HEK293T (cell line): ENCODE data around the gene BORCS5.
"Not testable (repeated sequence)": the region's sequence is repeated elsewhere in the genome, so short reads cannot be mapped to it uniquely, and the experiment has no call there.

Experiments
- CTCF ChIA-PET: fragments of 350-600 bp; formaldehyde crosslinking; extraction: SDS; loops from one replicate; lab custom pipeline; 2021; ENCODE audit warnings: antibody characterized with exemption, inconsistent platforms; lab: Yijun Ruan, JAX
- POLR2A ChIA-PET: fragments of 350-600 bp; formaldehyde crosslinking; extraction: SDS; loops from one replicate; lab custom pipeline; 2020; ENCODE audit warnings: antibody characterized with exemption, inconsistent platforms; lab: Yijun Ruan, JAX
- DNase-seq: peaks from one replicate; pipeline ENCODE4 v3.0.0; 2012; ENCODE audit warnings: mixed read lengths; ENCODE audit errors: extremely low spot score
- ARNT ChIP-seq: fragments of 450-650 bp; IDR thresholded peaks from 2 replicates; pipeline ENCODE4 v1.6.1; 2017; ENCODE audit warnings: mild to moderate bottlenecking
- BHLHE40 ChIP-seq: fragments of 450-650 bp; IDR thresholded peaks from 2 replicates; pipeline ENCODE4 v1.6.1; 2016; ENCODE audit warnings: mild to moderate bottlenecking, moderate library complexity, borderline replicate concordance
- CTBP1 ChIP-seq: fragments of 450-650 bp; IDR thresholded peaks from 2 replicates; pipeline ENCODE4 v1.6.1; 2016; ENCODE audit warnings: borderline replicate concordance
- ELF4 ChIP-seq: fragments of 450-650 bp; IDR thresholded peaks from 2 replicates; pipeline ENCODE4 v1.6.1; 2017; ENCODE audit warnings: antibody characterized with exemption
- FOXA1 ChIP-seq: fragments of 450-650 bp; IDR thresholded peaks from 2 replicates; pipeline ENCODE4 v1.6.1; 2016; ENCODE audit warnings: mild to moderate bottlenecking
- FOXK2 ChIP-seq: fragments of 450-650 bp; IDR thresholded peaks from 2 replicates; pipeline ENCODE4 v1.6.1; 2016; ENCODE audit warnings: mild to moderate bottlenecking
- FOXM1 ChIP-seq: fragments of 450-650 bp; IDR thresholded peaks from 2 replicates; pipeline ENCODE4 v1.6.1; 2017; ENCODE audit warnings: mild to moderate bottlenecking, borderline replicate concordance
- HDGF ChIP-seq: fragments of 450-650 bp; IDR thresholded peaks from 2 replicates; pipeline ENCODE4 v1.6.1; 2017; ENCODE audit warnings: antibody characterized with exemption, borderline replicate concordance
- L3MBTL2 ChIP-seq: fragments of 450-650 bp; conservative IDR thresholded peaks from 2 replicates; pipeline ENCODE4 v1.6.1; 2016; ENCODE audit warnings: mild to moderate bottlenecking
- LEF1 ChIP-seq: fragments of 450-650 bp; IDR thresholded peaks from 2 replicates; pipeline ENCODE4 v1.6.1; 2017; ENCODE audit warnings: mild to moderate bottlenecking, borderline replicate concordance
- NFRKB ChIP-seq: fragments of 450-650 bp; IDR thresholded peaks from 2 replicates; pipeline ENCODE4 v1.6.1; 2016; ENCODE audit warnings: mild to moderate bottlenecking, moderate library complexity
- PKNOX1 ChIP-seq: fragments of 450-650 bp; IDR thresholded peaks from 2 replicates; pipeline ENCODE4 v1.6.1; 2016
- SP1 ChIP-seq: fragments of 450-650 bp; IDR thresholded peaks from 2 replicates; pipeline ENCODE4 v1.6.1; 2017
- SUZ12 ChIP-seq: fragments of 450-650 bp; IDR thresholded peaks from 2 replicates; pipeline ENCODE4 v1.6.1; 2016; ENCODE audit warnings: mild to moderate bottlenecking
- TARDBP ChIP-seq: fragments of 450-650 bp; IDR thresholded peaks from 2 replicates; pipeline ENCODE4 v1.6.1; 2016
- ZNF384 ChIP-seq: fragments of 450-650 bp; IDR thresholded peaks from 2 replicates; pipeline ENCODE4 v1.6.1; 2016

The BORCS5 gene

GRCh38 chr12:12403264-12404248, 46.7 kb downstream of the BORCS5 start:
- TF ChIP-seq FOXM1 (no peak), SUZ12 (no peak), ZNF384 (no peak), FOXK2 (no peak), BHLHE40 (no peak), HDGF (no peak), LEF1 (no peak), CTBP1 (no peak), NFRKB (no peak), L3MBTL2 (no peak), ARNT (no peak), FOXA1 (no peak), TARDBP (no peak), ELF4 (no peak), PKNOX1 (no peak), SP1 (no peak)
- ChIA-PET POLR2A (interaction anchor here (2.2 kb wide), 1 partner anchor 46 kb away, joined by 9 read pairs; the partner anchor contains the start of gene BORCS5), CTCF (interaction anchor here (1.3 kb wide), 1 partner anchor 8 kb away, joined by 4 read pairs; no protein-coding TSS in a partner anchor)
- no peak for DNase-seq

GRCh38 chr12:12404297-12404696, 47.4 kb downstream of the BORCS5 start:
- ChIA-PET POLR2A (interaction anchor here (2.2 kb wide), 1 partner anchor 47 kb away, joined by 9 read pairs; the partner anchor contains the start of gene BORCS5), CTCF (interaction anchor here (1.3 kb wide), 1 partner anchor 9 kb away, joined by 4 read pairs; no protein-coding TSS in a partner anchor)
- DNase-seq = no peak
- TF ChIP-seq BHLHE40 (no peak), ZNF384 (no peak)

GRCh38 chr12:12405882-12406281, 49.0 kb downstream of the BORCS5 start:
- TF ChIP-seq ARNT (no peak), FOXA1 (no peak), ELF4 (no peak)
- POLR2A ChIA-PET = no interaction called here
- no peak for DNase-seq
- CTCF ChIA-PET = no interaction called here

- POLR2A ChIA-PET = no interaction called here
- TF ChIP-seq PKNOX1 = no peak
- TF ChIP-seq NFRKB = no peak
- TF ChIP-seq FOXM1 = no peak
- no peak for TF ChIP-seq FOXK2
- no peak for TF ChIP-seq SP1
- TF ChIP-seq CTBP1 = no peak
- TF ChIP-seq HDGF = no peak
- CTCF ChIA-PET = interaction anchor here (0.7 to 0.8 kb wide), 2 partner anchors 9 to 1522 kb away, joined by 3 read pairs; no protein-coding TSS in a partner anchor
- no peak for DNase-seq
Measured at GRCh38 chr12:12406762-12407161, 49.9 kb downstream of the BORCS5 start.

GRCh38 chr12:12408265-12408690, 51.4 kb downstream of the BORCS5 start:
- no peak for DNase-seq
- ChIA-PET CTCF (no interaction called here), POLR2A (no interaction called here)
- TF ChIP-seq BHLHE40 (no peak), NFRKB (no peak), ELF4 (no peak), SUZ12 (no peak), L3MBTL2 (no peak), CTBP1 (no peak), FOXM1 (no peak), HDGF (no peak), FOXK2 (no peak), LEF1 (no peak), ZNF384 (no peak), PKNOX1 (no peak), ARNT (no peak)

- DNase-seq, CTCF ChIA-PET, POLR2A ChIA-PET: not testable (repeated sequence)
Measured at GRCh38 chr12:12409337-12409736, 52.5 kb downstream of the BORCS5 start.

- ChIA-PET POLR2A (no interaction called here), CTCF (no interaction called here)
- no peak for DNase-seq
- no peak for TF ChIP-seq L3MBTL2
- TF ChIP-seq ELF4 = no peak
- TF ChIP-seq TARDBP = no peak
- TF ChIP-seq HDGF = no peak
- no peak for TF ChIP-seq SUZ12
- TF ChIP-seq PKNOX1 = no peak
- no peak for TF ChIP-seq FOXK2
- TF ChIP-seq CTBP1 = no peak
- no peak for TF ChIP-seq ARNT
- TF ChIP-seq FOXA1 = no peak
- no peak for TF ChIP-seq NFRKB
- TF ChIP-seq FOXM1 = no peak
- TF ChIP-seq SP1 = no peak
- no peak for TF ChIP-seq BHLHE40
Measured at GRCh38 chr12:12415886-12416285, 59.0 kb downstream of the BORCS5 start.

- POLR2A ChIA-PET, CTCF ChIA-PET, DNase-seq: not testable (repeated sequence)
Measured at GRCh38 chr12:12419165-12419564, 62.3 kb downstream of the BORCS5 start.
